ENCODE results near the gene CFAP20DC.
"Not testable (repeated sequence)": the region's sequence is repeated elsewhere in the genome, so short reads cannot be mapped to it uniquely, and the experiment has no call there.

Gene CFAP20DC

GRCh38 chr3:58973796-58974195, 76.0 kb downstream of the CFAP20DC start:
- Histone ChIP-seq H3K9me2 (replicated peaks; ENCODE audit: control insufficient read depth, low read length) (no peaks in the 10 kb centered on the region), H3K4me2 (ENCODE audit: low read length) (no peak overlapping the region), H3K27ac (ENCODE audit: low read depth, low read length) (no peak overlapping the region), H3K9me3 (ENCODE audit: control insufficient read depth, insufficient read depth, low read length) (no peaks in the 10 kb centered on the region), H3F3A (ENCODE audit: control insufficient read depth, insufficient read depth) (no peaks in the 10 kb centered on the region), H3K27me3 (ENCODE audit: control insufficient read depth, low read length) (no peaks in the 10 kb centered on the region), H3K4me1 (ENCODE audit: control insufficient read depth, low read length) (peaks cover 4% of the 10 kb centered on the region), H3K4me3 (ENCODE audit: low read length) (no peak overlapping the region), H3K36me3 (ENCODE audit: control insufficient read depth, low read length) (no peaks in the 10 kb centered on the region), H3K79me2 (ENCODE audit: control insufficient read depth, low read length) (no peaks in the 10 kb centered on the region), H4K20me1 (ENCODE audit: control insufficient read depth, insufficient read depth, low read depth, low read length) (no peaks in the 10 kb centered on the region)
- TF ChIP-seq, protein P1, sequence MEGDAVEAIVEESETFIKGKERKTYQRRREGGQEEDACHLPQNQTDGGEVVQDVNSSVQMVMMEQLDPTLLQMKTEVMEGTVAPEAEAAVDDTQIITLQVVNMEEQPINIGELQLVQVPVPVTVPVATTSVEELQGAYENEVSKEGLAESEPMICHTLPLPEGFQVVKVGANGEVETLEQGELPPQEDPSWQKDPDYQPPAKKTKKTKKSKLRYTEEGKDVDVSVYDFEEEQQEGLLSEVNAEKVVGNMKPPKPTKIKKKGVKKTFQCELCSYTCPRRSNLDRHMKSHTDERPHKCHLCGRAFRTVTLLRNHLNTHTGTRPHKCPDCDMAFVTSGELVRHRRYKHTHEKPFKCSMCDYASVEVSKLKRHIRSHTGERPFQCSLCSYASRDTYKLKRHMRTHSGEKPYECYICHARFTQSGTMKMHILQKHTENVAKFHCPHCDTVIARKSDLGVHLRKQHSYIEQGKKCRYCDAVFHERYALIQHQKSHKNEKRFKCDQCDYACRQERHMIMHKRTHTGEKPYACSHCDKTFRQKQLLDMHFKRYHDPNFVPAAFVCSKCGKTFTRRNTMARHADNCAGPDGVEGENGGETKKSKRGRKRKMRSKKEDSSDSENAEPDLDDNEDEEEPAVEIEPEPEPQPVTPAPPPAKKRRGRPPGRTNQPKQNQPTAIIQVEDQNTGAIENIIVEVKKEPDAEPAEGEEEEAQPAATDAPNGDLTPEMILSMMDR (IDR thresholded peaks at IDR 0.05; ENCODE audit: low read depth, low read length, poor library complexity, severe bottlenecking) = no peak
- no peak for TF ChIP-seq EZH2phosphoT487 (IDR thresholded peaks at IDR 0.05; ENCODE audit: borderline replicate concordance, low read length)

GRCh38 chr3:58967866-58968265, 82.0 kb downstream of the CFAP20DC start:
- H3F3A ChIP-seq (ENCODE audit: control insufficient read depth, insufficient read depth); H3K27me3 ChIP-seq (ENCODE audit: control insufficient read depth, low read length); H3K4me1 ChIP-seq (ENCODE audit: control insufficient read depth, low read length); H3K4me3 ChIP-seq (ENCODE audit: low read length); H3K9me2 ChIP-seq (replicated peaks; ENCODE audit: control insufficient read depth, low read length); H3K36me3 ChIP-seq (ENCODE audit: control insufficient read depth, low read length); H4K20me1 ChIP-seq (ENCODE audit: control insufficient read depth, insufficient read depth, low read depth, low read length); H3K27ac ChIP-seq (ENCODE audit: low read depth, low read length); H3K4me2 ChIP-seq (ENCODE audit: low read length); H3K9me3 ChIP-seq (ENCODE audit: control insufficient read depth, insufficient read depth, low read length); H3K79me2 ChIP-seq (ENCODE audit: control insufficient read depth, low read length): not testable (repeated sequence)

GRCh38 chr3:58965865-58966264, 84.0 kb downstream of the CFAP20DC start:
- no peaks in the 10 kb centered on the region for H3K9me3 ChIP-seq (ENCODE audit: control insufficient read depth, insufficient read depth, low read length)
- H3K27me3 ChIP-seq (ENCODE audit: control insufficient read depth, low read length) = no peaks in the 10 kb centered on the region
- no peaks in the 10 kb centered on the region for H3K4me1 ChIP-seq (ENCODE audit: control insufficient read depth, low read length)
- H4K20me1 ChIP-seq (ENCODE audit: control insufficient read depth, insufficient read depth, low read depth, low read length) = no peaks in the 10 kb centered on the region
- H3K4me2 ChIP-seq (ENCODE audit: low read length) = no peak overlapping the region
- no peaks in the 10 kb centered on the region for H3K79me2 ChIP-seq (ENCODE audit: control insufficient read depth, low read length)
- no peak overlapping the region for H3K4me3 ChIP-seq (ENCODE audit: low read length)
- no peaks in the 10 kb centered on the region for H3K9me2 ChIP-seq (replicated peaks; ENCODE audit: control insufficient read depth, low read length)
- no peak overlapping the region for H3K27ac ChIP-seq (ENCODE audit: low read depth, low read length)
- no peaks in the 10 kb centered on the region for H3F3A ChIP-seq (ENCODE audit: control insufficient read depth, insufficient read depth)
- H3K36me3 ChIP-seq (ENCODE audit: control insufficient read depth, low read length) = no peaks in the 10 kb centered on the region
- TF ChIP-seq EZH2phosphoT487 (IDR thresholded peaks at IDR 0.05; ENCODE audit: borderline replicate concordance, low read length) = no peak
- TF ChIP-seq, protein P1 (IDR thresholded peaks at IDR 0.05; ENCODE audit: low read depth, low read length, poor library complexity, severe bottlenecking) = no peak

DNA sequence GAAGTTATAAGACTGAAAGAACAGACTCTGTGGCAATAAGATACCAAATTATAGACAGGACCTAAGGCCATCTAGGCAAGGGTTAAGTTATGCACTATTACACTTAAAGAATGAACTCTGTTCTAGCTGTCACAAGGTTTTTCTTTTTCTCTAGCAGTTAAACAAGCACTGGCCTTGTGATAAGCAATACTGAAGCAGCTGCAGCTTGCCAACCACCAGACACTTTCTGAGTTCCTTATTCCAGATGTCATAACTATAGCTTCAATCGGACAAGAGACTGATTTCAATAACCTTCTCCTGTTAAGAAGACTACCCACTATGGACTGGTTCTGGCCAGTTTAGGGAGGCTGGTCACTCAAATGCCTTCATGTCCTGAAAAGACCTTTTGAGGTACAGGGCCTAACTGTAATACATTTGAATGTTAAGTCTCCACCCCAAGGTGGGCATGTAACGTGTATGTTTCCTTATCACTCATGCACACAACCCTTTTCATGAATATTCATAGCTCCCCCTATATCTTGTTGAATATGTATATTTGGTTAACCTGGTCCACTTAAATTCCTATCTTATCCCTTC, 85.8 kb downstream of the CFAP20DC start:
- H3K36me3 ChIP-seq (ENCODE audit: control insufficient read depth, low read length) = no peaks in the 10 kb centered on the region
- no peak overlapping the region for H3K4me3 ChIP-seq (ENCODE audit: low read length)
- no peaks in the 10 kb centered on the region for H3K79me2 ChIP-seq (ENCODE audit: control insufficient read depth, low read length)
- no peaks in the 10 kb centered on the region for H4K20me1 ChIP-seq (ENCODE audit: control insufficient read depth, insufficient read depth, low read depth, low read length)
- no peaks in the 10 kb centered on the region for H3K27me3 ChIP-seq (ENCODE audit: control insufficient read depth, low read length)
- no peaks in the 10 kb centered on the region for H3K9me3 ChIP-seq (ENCODE audit: control insufficient read depth, insufficient read depth, low read length)
- no peaks in the 10 kb centered on the region for H3K9me2 ChIP-seq (replicated peaks; ENCODE audit: control insufficient read depth, low read length)
- TF ChIP-seq, protein P1 (IDR thresholded peaks at IDR 0.05; ENCODE audit: low read depth, low read length, poor library complexity, severe bottlenecking) = no peak
- no peak for TF ChIP-seq EZH2phosphoT487 (IDR thresholded peaks at IDR 0.05; ENCODE audit: borderline replicate concordance, low read length)
- H3F3A ChIP-seq (ENCODE audit: control insufficient read depth, insufficient read depth) = no peaks in the 10 kb centered on the region
- H3K4me2 ChIP-seq (ENCODE audit: low read length) = no peak overlapping the region
- H3K4me1 ChIP-seq (ENCODE audit: control insufficient read depth, low read length) = no peaks in the 10 kb centered on the region
- H3K27ac ChIP-seq (ENCODE audit: low read depth, low read length) = no peak overlapping the region
